ENCODE data around the gene SLC25A24. TPM values are rescaled to one million over a fixed set of nuclear protein-coding genes. Genes with fewer than 3 reads are reported as not detected.

Gene SLC25A24
- total and polyA plus RNA-seq, 9 of the 15 experiments (the other 6 are each of a cell fraction or from before 2014, with no cell fraction given): 6.9 to 34.9 (median 25.4) TPM

DNA sequence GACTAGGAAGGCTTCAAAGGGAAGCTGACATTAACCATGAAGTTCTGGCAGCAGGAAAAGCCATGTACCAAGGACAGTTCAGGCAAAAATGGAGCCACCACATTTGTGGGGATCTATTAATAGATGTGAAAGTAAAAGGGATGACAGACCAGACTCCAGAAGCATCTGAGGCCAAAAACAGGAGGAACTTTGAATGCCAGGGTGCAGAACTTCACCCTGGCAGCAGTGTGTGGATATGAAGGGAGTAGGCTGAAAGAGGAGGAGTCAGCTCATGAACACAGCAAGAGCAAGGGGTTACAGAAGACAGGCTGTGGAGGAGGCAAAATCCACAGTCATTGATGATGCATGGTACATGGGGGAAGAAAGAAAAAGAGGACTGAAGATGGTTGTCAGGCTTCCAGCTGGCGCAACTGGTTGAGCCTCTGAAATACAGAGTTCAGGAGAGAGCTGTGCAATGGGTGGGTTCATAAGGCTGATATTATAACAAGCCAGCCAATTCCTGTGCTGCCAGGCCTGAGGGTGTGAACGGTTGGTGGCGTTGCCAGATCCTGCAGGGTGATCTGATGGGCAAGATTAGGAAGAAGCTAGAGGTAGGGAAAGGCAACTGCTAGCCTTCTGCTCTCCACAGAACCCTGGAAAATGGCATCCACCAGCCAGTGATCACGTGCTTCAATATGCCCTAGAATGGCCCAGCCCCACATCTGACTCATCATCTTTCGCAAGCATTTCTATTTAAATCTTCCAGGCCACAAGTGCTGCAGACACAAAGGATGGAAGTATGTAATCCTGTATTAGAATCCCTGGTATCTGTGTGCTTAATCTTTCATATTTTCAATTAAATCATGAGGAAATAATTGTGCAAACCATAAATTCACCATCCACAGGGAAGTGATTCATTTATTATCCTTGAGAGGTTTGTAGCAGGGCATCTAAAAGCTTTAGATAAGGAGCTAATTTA is 81.9 kb downstream of the SLC25A24 start (continued):
- no peak for TF ChIP-seq ZNF431 (CRISPR knock-in tag; IDR thresholded peaks at IDR 0.05)
- peak; percentile 65 for TF ChIP-seq C11orf30 (IDR thresholded peaks at IDR 0.05; ENCODE audit: low read depth)
- TF ChIP-seq, protein P1, sequence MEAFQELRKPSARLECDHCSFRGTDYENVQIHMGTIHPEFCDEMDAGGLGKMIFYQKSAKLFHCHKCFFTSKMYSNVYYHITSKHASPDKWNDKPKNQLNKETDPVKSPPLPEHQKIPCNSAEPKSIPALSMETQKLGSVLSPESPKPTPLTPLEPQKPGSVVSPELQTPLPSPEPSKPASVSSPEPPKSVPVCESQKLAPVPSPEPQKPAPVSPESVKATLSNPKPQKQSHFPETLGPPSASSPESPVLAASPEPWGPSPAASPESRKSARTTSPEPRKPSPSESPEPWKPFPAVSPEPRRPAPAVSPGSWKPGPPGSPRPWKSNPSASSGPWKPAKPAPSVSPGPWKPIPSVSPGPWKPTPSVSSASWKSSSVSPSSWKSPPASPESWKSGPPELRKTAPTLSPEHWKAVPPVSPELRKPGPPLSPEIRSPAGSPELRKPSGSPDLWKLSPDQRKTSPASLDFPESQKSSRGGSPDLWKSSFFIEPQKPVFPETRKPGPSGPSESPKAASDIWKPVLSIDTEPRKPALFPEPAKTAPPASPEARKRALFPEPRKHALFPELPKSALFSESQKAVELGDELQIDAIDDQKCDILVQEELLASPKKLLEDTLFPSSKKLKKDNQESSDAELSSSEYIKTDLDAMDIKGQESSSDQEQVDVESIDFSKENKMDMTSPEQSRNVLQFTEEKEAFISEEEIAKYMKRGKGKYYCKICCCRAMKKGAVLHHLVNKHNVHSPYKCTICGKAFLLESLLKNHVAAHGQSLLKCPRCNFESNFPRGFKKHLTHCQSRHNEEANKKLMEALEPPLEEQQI (IDR thresholded peaks at IDR 0.05): no peak
- TF ChIP-seq, protein P2, sequence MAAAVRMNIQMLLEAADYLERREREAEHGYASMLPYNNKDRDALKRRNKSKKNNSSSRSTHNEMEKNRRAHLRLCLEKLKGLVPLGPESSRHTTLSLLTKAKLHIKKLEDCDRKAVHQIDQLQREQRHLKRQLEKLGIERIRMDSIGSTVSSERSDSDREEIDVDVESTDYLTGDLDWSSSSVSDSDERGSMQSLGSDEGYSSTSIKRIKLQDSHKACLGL (CRISPR knock-in tag; IDR thresholded peaks at IDR 0.05; ENCODE audit: borderline replicate concordance, poor library complexity, severe bottlenecking): no peak
- TF ChIP-seq ZNF175 (CRISPR knock-in tag; IDR thresholded peaks at IDR 0.05; ENCODE audit: low read depth): no peak
- TF ChIP-seq RAD51 (IDR thresholded peaks at IDR 0.05; ENCODE audit: borderline replicate concordance, low read depth): peak; percentile 89
- TF ChIP-seq KLF13 (tag; IDR thresholded peaks at IDR 0.05; ENCODE audit: borderline replicate concordance, low read depth): no peak
- no peak for TF ChIP-seq ZC3H11A (IDR thresholded peaks at IDR 0.05; ENCODE audit: low read depth, low read length)
- TF ChIP-seq, protein P3, sequence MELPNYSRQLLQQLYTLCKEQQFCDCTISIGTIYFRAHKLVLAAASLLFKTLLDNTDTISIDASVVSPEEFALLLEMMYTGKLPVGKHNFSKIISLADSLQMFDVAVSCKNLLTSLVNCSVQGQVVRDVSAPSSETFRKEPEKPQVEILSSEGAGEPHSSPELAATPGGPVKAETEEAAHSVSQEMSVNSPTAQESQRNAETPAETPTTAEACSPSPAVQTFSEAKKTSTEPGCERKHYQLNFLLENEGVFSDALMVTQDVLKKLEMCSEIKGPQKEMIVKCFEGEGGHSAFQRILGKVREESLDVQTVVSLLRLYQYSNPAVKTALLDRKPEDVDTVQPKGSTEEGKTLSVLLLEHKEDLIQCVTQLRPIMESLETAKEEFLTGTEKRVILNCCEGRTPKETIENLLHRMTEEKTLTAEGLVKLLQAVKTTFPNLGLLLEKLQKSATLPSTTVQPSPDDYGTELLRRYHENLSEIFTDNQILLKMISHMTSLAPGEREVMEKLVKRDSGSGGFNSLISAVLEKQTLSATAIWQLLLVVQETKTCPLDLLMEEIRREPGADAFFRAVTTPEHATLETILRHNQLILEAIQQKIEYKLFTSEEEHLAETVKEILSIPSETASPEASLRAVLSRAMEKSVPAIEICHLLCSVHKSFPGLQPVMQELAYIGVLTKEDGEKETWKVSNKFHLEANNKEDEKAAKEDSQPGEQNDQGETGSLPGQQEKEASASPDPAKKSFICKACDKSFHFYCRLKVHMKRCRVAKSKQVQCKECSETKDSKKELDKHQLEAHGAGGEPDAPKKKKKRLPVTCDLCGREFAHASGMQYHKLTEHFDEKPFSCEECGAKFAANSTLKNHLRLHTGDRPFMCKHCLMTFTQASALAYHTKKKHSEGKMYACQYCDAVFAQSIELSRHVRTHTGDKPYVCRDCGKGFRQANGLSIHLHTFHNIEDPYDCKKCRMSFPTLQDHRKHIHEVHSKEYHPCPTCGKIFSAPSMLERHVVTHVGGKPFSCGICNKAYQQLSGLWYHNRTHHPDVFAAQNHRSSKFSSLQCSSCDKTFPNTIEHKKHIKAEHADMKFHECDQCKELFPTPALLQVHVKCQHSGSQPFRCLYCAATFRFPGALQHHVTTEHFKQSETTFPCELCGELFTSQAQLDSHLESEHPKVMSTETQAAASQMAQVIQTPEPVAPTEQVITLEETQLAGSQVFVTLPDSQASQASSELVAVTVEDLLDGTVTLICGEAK (IDR thresholded peaks at IDR 0.05): no peak
- TF ChIP-seq, protein P3 (CRISPR knock-in tag; IDR thresholded peaks at IDR 0.05): no peak
- no peak for TF ChIP-seq HIVEP1 (CRISPR knock-in tag; IDR thresholded peaks at IDR 0.05)
- TF ChIP-seq MTA3 (IDR thresholded peaks at IDR 0.05; ENCODE audit: borderline replicate concordance): no peak

Measured in K562 (cell line).